LNCaP clone FGC (cell line): Measurements from ENCODE around the gene HTT.

Source experiments
- DNase-seq: peaks from one replicate; pipeline ENCODE4 v3.0.0-alpha.2; 2011; ENCODE audit warnings: low read depth
- H3K4me3 ChIP-seq: 2 replicates; pipeline ENCODE4 v1.5.1; 2011; ENCODE audit warnings: mild to moderate bottlenecking, low read depth, low read length, control low read depth
- CTCF ChIP-seq: IDR thresholded peaks from 2 replicates; pipeline ENCODE4 v1.5.1; 2012; ENCODE audit warnings: mild to moderate bottlenecking; ENCODE audit not compliant: control insufficient read depth, insufficient read depth; ENCODE audit errors: extremely low read depth

Gene HTT

GRCh38 chr4:3235030-3235345, 160.5 kb downstream of the HTT start:
- no peak for DNase-seq
- H3K4me3 ChIP-seq: no peak overlapping the region
- no peak for TF ChIP-seq CTCF

- TF ChIP-seq CTCF: no peak
- no peak overlapping the region for H3K4me3 ChIP-seq
- DNase-seq: no peak
Observed at GRCh38 chr4:3235581-3235980, 161.1 kb downstream of the HTT start.

- DNase-seq: no peak
- no peak overlapping the region for H3K4me3 ChIP-seq
- no peak for TF ChIP-seq CTCF
Observed at GRCh38 chr4:3236326-3236878, 161.9 kb downstream of the HTT start.

- no peak for TF ChIP-seq CTCF
- H3K4me3 ChIP-seq: no peak overlapping the region
- no peak for DNase-seq
Observed at GRCh38 chr4:3237266-3237665, 162.8 kb downstream of the HTT start.

- no peak for TF ChIP-seq CTCF
- no peak for DNase-seq
- no peak overlapping the region for H3K4me3 ChIP-seq
Observed at GRCh38 chr4:3237712-3238560, 163.5 kb downstream of the HTT start.

- TF ChIP-seq CTCF: no peak
- no peak overlapping the region for H3K4me3 ChIP-seq
Observed at GRCh38 chr4:3238721-3239120, 164.2 kb downstream of the HTT start.

GRCh38 chr4:3239303-3239702, 164.8 kb downstream of the HTT start:
- DNase-seq: no peak
- TF ChIP-seq CTCF: no peak
- no peak overlapping the region for H3K4me3 ChIP-seq

More at GRCh38 chr4:3238721-3239120, 164.2 kb downstream of the HTT start:
- no peak for DNase-seq
